ENCODE data around the gene KLF1.
"Not testable (repeated sequence)": the region's sequence is repeated elsewhere in the genome, so short reads cannot be mapped to it uniquely, and the experiment has no call there.

Gene KLF1

DNA sequence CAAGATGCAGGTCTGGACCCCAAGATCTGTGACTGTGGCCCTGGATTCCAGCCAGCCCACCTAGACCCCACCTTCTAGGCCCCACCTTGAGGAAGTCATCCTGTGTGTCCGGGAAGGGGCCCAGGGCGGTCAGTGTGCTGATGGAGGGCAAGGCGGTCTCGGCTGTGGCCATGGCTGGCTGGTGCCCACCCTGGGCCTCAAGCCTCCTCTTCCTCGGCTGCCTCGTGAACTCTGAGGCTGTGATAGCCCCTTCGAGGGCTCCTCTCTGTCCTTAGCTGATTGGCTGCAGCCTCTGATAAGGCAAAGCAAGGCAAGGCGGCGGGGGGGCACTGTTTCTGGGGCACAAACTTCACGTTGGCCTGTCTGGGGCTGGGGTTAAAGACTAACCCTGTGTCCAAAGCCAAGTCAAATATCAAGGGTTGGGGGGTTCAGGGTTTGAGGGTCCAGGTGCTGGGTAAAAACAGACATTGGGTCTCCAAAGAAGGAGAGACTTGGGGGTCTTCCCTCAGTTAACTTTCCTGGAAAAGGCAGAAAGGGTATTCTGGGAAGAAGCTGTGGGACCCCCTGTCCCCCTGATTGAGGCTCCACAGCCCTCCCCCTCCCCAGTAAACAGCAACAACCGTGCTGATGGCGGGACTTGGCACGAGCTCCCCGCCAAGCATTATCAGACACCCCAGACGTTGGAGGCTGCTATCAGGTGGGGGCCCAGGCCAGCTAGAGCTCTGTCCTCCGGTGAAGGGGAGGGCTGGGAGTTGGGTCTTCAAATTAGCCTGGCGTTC is at the start of gene KLF1:
TSS of gene KLF1 (minus strand) at position 233 of the 779 bp plus-strand sequence. CDS start at position 172, 61 bp downstream.
- in situ Hi-C loops (cut with MboI; ENCODE audit: low sequenced_read_pairs), result no loop called here

DNA sequence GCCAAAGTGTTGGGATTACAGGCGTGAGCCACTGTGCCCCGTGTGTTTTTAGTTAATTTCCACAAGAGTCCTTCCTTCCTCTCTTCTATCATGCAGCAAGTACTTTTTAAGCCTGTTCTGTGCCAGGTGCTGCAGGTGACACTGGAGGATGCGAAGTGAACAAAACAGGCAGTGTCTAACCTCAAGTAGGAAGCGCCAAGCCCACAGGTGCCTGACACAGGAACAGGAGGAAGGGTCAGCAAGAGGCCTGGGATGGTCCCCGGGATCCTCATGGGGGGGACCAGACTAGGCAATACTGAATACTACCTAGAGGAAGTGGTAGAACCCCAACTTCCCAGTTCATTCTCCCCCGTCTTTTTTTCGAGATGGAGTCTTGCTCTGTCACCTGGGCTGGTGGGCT is 49.6 kb upstream of the KLF1 start:
- in situ Hi-C loops (cut with MboI; ENCODE audit: low sequenced_read_pairs), result no loop called here

DNA sequence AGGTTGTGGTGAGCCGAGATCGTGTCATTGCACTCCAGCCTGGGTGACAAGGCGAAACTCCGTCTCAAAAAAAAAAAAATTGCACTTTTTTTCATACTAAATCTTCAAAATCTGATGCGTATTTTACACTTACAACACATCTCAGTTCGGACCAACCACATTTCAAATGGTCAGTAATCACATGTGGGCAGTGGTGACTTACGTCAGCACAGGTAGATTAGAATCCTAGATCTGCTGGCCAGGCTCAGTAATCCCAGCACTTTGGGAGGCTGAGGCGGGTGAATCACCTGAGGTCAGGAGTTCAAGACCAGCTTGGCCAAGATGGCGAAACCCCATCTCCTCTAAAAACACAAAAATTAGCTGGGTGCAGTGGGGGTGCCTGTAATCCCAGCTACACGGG is 48.1 kb upstream of the KLF1 start:
- in situ Hi-C loops (cut with MboI; ENCODE audit: low sequenced_read_pairs), result no loop called here

DNA sequence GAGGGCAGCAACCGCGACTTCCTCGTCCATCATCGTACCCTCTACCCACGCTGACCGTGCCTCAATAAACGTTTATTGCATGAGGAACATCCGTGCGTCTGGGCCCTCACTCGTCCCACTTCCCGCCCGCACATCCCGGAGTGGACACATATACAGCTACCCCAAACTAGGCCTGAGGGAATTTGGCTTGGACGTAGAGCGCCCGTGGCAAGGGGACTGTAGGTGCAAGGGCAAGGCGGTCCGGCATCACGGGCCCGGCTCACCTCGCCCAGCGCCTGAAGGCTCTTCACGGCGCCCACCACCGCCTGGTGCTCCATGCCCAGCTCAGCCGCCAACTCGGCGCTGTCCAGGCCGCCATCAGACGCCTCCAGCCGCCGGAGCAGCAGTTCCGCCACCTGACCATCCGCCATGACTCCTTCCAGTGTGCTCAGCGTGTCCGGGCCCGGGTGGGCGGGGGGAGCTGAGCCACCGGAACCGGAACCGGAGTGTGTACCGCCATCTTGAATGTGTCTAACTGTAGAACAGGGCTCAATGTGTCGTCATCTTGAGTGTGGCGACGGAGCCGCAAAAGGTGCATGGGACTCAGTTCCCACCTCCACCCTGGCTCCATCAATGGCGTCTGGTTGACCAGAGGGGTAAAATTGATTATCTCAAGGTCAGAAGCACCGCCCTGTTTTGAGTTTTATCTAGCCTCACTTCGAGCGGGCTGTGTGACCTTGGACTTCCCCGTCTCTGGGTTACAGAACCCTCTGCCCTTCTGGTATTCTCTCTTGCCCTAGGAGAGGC is 46.5 kb upstream of the KLF1 start, which contains the start of gene FARSA:
TSS of gene FARSA (minus strand) at position 425 of the 786 bp plus-strand sequence. CDS start at position 410, 15 bp downstream.
- in situ Hi-C loops (cut with MboI; ENCODE audit: low sequenced_read_pairs), result no loop called here

DNA sequence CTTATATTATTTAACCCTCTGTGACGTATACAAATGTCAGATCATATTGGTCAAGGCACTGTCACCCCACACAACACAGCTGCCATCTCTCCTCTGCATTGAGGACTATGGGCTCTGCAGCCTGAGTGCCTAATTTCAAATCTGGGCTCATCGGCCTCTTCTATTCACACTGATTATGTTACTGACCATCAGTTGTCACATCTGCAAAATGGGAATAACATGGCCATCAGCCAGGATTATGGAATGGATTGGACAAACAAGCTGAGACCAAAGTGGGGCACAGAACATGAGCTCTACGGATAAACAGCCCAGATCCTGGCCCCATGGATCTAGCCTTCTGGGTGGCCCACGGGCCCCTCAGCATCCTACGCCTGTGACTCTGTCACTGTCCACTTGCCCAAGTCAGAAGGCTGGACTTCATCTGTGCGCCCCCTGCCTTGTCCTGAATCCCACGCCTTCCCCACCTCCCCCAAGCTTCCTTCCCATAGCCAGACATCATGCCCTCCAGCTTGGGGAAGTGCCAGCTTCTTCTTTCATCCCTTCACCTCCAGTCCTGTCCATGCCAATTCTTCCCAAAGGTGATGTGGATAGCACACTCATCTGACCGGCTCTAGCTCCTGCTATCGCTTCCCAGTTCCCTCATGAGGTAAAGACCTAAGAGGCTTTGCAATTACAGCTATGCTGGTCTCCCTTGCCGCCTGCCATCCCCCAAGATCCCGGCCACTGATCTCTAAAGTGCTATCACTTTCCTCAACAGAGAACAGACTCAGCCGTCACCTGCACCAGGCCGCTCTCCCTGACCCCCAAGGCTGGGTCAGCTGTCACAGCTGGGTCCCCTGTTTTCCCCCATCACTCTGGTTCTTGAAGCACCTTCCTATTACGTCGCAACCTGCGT is 45.6 kb upstream of the KLF1 start:
- in situ Hi-C loops (cut with MboI; ENCODE audit: low sequenced_read_pairs), result no loop called here

DNA sequence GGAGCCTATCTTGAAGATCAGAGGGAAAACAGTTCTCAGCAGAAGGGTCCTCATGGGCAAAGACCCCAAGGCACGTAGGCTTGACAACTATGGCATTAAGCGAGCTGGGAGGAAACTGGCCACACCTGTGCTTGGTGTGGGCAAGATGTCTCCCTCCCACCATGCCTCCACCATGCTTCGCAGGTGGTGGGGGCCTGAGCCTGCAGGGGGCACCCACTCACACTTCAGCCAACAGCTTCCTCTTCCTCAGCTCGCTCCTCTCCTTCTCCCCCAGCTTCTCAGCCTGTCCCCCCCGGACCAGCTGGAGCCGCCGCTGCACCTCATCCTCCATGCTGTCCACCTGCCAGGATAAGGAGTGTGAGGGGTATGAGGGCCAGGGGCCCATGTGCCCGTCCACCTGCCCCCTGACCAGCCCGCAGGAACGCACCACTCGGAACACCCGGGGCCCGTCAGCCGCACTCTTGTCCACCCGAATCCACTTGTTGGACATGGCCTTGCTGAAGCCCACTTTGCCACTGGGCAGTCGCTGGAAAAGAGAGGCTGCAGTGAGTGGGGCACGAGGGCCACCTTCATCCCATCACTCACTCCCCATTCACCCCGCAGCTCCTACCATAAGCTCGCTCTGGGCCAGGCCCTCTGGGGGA is 43.1 kb upstream of the KLF1 start:
- in situ Hi-C loops (cut with MboI; ENCODE audit: low sequenced_read_pairs), result no loop called here

DNA sequence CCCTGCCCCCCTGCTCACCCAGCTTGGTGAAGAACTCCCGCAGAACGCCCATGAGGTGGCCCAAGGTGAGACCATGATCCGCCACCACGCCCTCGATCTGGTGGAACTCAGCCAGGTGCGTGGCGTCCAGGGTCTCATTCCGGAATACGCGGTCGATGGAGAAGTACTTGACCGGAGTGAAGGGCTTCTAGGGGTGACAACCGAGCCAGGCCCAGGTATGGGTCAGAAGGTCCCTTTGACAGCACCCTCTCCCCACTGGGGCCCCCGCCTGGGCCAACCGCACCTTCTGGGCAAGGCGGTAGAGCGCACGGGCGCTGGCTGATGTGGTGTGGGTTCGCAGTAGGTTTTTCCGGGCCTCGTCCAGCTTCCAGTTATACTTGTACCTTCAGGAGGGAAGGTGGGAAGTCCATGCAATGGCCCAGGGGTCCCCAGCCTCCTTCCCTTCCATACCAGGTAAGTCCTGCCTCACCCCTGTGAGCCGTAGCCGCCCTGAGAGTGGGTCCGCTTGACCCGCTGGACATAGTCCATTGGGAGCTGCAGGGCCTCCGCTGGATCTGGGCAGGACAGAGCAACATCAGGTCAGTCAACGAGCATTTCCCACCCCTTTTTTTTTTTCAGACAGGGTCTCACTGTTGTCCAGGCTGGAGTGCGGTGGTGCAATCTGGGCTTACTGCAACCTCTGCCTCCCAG is 37.8 kb upstream of the KLF1 start:
- in situ Hi-C loops (cut with MboI; ENCODE audit: low sequenced_read_pairs), result no loop called here

DNA sequence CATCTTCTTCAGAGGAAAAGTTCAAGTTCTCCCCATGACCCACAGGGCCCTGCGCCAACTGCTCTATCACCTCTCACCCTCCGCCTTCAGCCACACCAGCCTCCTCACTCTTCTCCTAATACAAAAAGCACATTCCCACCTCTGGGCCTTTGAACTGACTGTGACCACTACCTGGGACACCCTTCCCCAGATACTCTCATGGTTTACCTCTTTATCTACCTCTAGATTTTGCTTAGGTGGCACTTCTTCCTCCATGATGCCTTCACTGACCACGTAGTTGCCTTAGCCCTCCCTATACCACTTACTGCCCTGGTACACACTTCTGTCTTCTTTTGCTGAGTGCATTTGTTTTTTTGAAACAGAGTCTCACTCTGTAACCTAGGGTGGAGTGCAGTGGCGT is 36.0 kb upstream of the KLF1 start:
- in situ Hi-C loops (cut with MboI; ENCODE audit: low sequenced_read_pairs), result no loop called here

DNA sequence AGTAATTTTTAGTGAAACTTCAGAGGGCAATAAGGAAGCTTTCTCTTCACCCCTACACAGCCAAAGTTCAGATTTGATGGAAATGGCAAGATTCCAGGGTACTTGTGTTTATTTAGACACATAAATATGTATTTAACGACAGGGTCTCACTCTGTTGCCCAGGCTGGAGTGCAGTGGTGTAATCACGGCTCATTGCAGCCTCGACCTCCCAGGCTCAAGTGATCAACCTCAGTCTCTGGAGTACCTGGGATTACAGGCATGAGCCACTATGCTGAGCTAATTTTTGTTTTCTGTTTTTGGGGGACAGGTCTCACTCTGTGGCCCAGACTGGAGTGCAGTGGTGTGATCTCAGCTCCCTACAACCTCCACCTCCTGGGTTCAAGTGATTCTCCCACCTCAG is 34.0 kb upstream of the KLF1 start:
- in situ Hi-C loops (cut with MboI; ENCODE audit: low sequenced_read_pairs), result no loop called here

DNA sequence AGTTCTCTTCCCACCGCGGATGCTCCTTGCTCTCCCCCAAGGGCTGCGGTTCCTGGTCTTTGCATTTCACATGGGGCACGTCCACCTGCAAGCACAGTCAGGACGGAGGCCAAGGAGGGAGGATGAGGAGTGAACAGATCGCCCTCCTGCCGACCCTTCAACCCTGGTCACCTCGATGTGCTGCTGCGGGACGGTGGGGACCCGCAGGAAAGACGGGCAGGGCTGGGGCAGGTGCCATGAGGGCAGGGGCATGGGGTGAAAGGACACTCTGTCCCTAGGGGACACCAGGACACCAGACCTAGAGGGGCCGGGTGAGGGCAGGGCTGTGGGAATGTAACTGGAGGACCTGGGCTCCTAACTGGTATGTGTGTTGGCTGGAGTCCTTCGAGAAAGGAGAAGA is 31.3 kb upstream of the KLF1 start:
- in situ Hi-C loops (cut with MboI; ENCODE audit: low sequenced_read_pairs), result no loop called here

DNA sequence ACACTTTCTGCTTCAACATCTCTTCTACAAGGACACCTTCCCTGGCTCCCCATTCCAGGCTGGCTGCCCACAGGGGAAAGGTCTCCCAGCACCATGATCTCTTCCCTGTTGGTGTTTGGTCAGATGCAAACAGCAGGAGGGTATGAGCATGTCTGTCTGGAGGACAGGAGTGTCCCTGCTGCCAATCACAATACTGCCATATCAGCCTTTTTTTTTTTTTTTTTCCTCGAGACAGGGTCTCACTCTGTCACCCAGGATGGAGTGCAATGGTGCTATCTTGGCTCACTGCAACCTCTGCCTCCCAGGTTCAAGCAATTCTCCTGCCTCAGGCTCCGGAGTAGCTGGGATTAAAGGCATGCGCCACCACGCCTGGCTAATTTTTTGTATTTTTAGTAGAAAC is 28.9 kb upstream of the KLF1 start:
- in situ Hi-C loops (cut with MboI; ENCODE audit: low sequenced_read_pairs), result not testable (repeated sequence)

DNA sequence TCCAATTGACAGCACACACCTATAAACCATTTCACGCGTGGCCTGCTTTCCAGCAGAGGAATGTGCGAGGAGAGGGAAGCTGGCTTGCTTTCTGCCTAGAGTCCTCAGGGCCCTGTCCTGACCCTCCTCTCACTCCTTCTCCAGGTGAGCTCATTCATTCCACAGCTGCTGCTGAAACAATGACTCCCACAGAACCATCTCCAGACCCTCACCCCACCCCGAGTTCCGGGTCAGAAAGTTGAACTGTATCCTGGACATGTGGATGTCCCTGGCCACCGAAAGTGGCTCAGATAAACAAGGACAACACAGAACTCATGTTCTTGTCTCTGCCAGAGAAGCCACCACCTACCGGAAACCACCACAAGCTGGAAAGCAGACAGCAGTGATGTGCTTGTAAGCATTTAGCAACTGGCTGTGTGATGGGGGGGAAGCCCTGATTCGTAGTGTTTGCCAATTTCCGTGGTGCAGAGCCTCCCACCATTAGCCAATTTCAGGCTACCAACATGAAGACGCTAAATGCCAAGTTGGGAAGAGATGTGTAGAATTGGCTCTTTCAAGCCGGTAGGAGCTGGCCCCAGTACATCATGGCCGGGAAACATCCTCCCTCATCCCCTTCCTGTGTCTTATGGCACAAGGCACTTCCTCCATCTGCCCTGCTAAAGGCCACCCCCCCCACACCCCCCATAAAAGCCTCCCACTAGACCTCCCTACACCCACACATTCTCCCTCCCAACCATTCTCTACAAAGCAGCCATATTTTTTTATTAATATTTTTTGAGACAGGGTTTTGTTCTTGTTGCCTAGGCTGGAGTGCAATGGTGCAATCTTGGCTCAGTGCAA is 27.1 kb upstream of the KLF1 start:
- in situ Hi-C loops (cut with MboI; ENCODE audit: low sequenced_read_pairs), result no loop called here

DNA sequence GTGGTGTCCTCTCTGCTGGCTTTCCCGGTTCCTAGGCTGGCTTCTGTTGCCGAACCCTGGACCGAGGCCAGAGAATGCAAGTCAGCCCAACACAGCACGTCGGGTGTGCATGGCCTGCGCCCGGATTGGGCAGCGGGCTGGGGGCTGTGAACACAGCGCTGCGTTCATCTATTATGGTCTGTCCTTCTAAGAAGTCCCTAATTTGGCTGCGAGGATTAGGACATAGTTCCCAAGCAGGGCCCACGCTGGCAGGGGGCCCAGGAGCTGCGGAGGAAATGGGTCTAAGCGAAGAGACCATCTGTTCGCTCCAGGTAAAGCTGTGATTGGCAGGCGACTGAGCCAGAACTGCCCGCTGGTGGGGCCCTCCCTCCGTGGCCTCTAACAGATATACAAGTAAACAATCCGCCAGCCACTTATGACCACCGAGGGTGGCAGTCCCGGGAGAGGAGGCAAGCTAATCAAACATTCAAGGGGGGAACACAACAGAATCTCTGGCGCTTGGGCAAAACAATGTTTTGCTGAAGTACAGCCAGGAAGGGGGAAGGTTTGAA is 26.1 kb upstream of the KLF1 start:
- in situ Hi-C loops (cut with MboI; ENCODE audit: low sequenced_read_pairs), result no loop called here

DNA sequence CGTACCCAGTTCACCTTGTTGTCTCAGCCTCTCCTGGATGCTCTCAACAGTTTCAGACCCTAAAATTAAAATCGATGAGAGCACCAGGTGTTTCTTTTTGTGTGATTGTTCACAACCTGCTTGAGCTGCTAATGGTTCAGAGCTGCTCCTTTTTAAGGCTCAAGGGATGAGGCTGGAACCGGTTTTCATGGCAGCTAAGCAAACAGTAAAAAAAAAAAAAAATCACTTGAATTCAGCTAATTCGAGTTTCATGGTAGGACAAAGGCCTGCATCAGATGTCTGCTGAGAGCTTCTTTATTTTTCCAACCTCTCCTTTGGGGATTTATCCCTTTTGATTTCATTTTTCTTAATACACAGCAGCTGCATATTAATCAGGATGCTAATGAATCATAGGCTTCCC is 25.6 kb upstream of the KLF1 start:
- in situ Hi-C loops (cut with MboI; ENCODE audit: low sequenced_read_pairs), result no loop called here

DNA sequence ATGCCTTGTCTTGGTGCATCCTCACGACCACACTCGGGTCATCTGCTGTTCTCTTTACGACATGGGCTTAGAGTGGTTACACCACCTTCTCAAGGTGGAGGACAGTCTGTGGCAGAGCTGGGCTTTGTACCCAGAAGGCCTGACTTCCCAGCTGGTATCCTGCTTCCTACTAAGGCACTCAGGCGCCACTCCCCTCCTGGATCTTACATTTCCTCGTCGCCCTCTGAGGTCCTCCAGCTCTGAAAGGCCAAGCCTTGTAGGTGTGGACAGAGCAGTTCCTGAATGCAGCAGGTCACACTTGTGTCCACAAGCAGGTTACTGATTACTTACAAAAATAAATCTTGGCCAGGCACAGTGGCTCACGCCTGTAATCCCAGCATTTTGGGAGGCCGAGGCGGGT is 20.2 kb upstream of the KLF1 start:
- in situ Hi-C loops (cut with MboI; ENCODE audit: low sequenced_read_pairs), result no loop called here

DNA sequence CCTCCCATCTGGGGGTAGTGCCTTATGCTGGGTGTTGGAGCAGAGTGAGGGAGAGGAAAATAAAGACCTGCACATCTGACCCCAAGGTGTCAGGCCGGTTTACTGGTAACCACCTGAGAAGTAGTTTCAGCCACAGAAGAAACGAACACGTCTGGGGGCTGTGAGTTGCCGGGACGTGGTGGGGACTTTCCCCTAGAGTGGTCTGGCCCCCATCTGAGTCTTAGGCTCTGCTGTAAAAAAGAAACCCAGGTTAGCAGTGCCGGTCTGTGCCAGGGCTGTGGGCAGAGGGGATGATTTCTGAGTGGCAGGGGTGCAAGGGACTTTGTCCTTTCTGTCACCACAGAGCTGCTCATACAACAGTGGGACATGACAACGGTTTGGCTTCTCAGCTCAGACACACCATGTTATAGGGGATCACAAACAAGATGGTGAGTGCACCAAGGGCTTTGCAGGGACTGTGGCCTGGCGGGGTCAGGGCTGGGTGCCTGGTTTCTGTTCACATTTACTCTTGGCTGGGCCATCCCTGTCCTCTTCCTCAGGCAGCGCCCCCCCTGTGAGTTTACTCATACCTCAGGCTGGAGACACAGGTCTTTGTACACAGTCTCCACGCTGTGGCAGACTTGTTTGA is 13.0 kb upstream of the KLF1 start:
- in situ Hi-C loops (cut with MboI; ENCODE audit: low sequenced_read_pairs), result no loop called here

DNA sequence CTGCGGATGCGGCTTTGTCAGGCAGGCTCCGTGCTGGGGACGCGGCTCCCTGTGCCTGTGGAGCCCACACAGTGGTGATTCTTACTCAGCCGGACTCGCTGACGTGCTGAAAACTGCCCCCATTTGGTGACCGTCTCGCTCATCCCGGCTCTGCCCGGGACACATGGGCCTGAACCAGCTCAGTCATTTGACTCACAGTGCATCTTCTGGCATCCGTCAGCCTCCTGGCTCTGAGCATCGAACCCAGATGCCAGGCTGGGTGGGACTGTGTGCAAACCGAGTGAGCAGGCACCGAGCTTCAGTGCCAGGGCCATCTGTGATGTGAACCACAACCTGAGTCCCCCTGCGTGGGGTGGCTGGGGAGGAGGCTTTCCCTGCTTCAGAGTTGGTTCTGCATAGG is 9.5 kb upstream of the KLF1 start:
- in situ Hi-C loops (cut with MboI; ENCODE audit: low sequenced_read_pairs), result no loop called here

DNA sequence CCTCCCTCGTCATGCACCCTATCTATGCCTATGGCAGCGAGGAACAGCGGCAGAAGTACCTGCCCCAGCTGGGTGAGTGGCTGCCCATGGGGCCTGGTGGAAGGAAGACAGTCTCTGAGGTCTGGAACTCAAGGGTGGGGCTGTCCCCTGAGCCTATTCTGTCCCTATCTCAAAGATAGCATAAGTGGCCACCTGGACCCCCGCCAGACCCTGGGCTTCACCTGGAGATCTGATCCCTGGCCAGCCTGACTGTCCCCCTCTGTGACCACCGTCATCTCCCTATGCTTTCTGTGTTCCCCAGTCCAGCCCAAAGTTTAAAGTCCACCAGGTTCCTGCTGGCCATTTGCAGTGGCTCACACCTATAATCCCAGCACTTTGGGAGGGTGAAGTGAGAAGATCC is 6.6 kb upstream of the KLF1 start:
- in situ Hi-C loops (cut with MboI; ENCODE audit: low sequenced_read_pairs), result no loop called here
